Brain microvascular endothelial cell (primary cell): Measurements from ENCODE around the gene SPA17.

Source experiments
- DNase-seq: peaks from one replicate; pipeline ENCODE4 v3.0.0-alpha.2; 2020
- H3K27ac ChIP-seq: fragments of 250-450 bp; sonication (Bioruptor Pico); 2 replicates; pipeline ENCODE4 v1.5.1; 2020; ENCODE audit warnings: mild to moderate bottlenecking, moderate library complexity
- H3K27me3 ChIP-seq: fragments of 250-450 bp; sonication (Bioruptor Pico); replicated peaks from 2 replicates; pipeline ENCODE4 v1.5.1; 2020; ENCODE audit warnings: mild to moderate bottlenecking
- H3K36me3 ChIP-seq: fragments of 250-450 bp; sonication (Bioruptor Pico); replicated peaks from 2 replicates; pipeline ENCODE4 v1.5.1; 2020; ENCODE audit warnings: mild to moderate bottlenecking
- H3K4me3 ChIP-seq: 2 replicates; pipeline ENCODE4 v1.5.1; 2011; ENCODE audit warnings: low read depth, mild to moderate bottlenecking, control low read depth, low read length, moderate library complexity
- CTCF ChIP-seq: IDR thresholded peaks from 2 replicates; pipeline ENCODE4 v1.5.1; 2011; ENCODE audit warnings: low read depth, mild to moderate bottlenecking, moderate library complexity, low read length, control low read depth, inconsistent platforms; ENCODE audit errors: missing control alignments
- in situ Hi-C: cut with HindIII; loops from 2 replicates; pipeline ENCODE4 v1.10.0; 2017; ENCODE audit warnings: low sequenced_read_pairs, low pct_ligation_motif_present

Gene SPA17

GRCh38 chr11:124673333-124674167 lies at the start of gene SPA17, which contains the start of gene SIAE:
Gene SPA17, plus strand, starts transcription at chr11:124673904. Its CDS starts 1,361 bp downstream, at chr11:124675265.
Gene SIAE, minus strand, starts transcription at chr11:124673739. Its CDS starts 31 bp downstream, at chr11:124673708.
- no peak for TF ChIP-seq CTCF
- Histone ChIP-seq H3K4me3 (peak within 1 kb of the TSS; percentile 76), H3K36me3 (no peaks in the 10 kb centered on the region), H3K27ac (peak within 1 kb of the TSS; percentile 79), H3K27me3 (no peaks in the 10 kb centered on the region)
- DNase-seq = peak; percentile 90
- in situ Hi-C loops = no loop called here

DNA sequence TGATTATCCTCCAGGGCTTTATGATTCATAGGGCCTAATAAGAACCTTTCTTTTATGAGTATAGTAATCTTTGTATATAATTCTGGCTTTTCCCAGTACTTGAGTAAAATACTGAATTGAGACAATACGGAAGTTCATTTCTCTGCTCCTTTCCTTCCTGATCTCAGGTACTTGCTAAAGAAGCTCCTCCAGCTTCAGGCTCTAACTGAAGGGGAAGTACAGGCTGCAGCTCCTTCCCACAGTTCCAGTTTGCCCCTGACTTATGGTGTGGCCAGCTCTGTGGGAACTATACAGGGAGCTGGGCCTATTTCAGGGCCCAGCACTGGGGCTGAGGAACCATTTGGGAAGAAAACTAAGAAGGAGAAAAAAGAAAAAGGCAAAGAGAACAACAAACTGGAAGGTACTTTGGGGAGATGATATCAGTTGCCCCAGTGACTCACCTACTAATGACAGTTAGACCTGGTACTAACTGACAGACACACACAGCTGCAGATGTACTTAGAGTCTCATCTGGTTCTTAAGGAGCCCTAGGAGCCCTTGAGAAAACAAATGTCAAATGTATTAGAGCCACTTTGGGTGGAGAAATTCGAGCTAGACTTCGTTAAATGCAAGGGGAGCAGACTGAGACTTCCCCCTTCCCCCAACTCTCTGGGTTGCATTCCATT lies 48.1 kb upstream of the SPA17 start:
- Histone ChIP-seq H3K27me3 (no peaks in the 10 kb centered on the region), H3K27ac (no peak overlapping the region)

DNA sequence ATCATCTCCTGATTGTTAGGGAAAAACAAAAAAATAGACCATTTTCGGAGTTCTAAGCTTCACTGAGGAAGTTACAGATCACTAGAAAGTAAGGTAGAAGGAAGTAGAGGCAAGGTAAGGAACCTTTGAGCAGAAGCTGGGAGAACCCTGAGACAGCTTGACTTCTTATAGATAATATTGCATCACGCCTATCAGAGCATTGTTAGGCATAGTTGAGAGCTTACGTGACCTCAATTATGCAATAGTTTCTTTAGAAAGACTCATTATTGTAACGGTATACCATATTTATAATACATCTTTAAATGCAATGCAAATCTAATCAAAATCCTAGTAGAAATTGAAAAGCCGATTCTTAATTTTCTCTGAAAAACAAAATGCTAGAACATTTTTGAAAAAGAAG lies 46.2 kb upstream of the SPA17 start:
- in situ Hi-C loops = no loop called here
- no peak for TF ChIP-seq CTCF
- Histone ChIP-seq H3K27me3 (no peaks in the 10 kb centered on the region), H3K27ac (no peak overlapping the region), H3K4me3 (no peak overlapping the region), H3K36me3 (peaks cover 51% of the 10 kb centered on the region)
- DNase-seq = no peak

More for the DNA sequence above, 48.1 kb upstream of the SPA17 start:
- DNase-seq = no peak
- no peak overlapping the region for H3K4me3 ChIP-seq
- no peak for TF ChIP-seq CTCF
- in situ Hi-C loops = no loop called here
- H3K36me3 ChIP-seq = peaks cover 32% of the 10 kb centered on the region

DNA sequence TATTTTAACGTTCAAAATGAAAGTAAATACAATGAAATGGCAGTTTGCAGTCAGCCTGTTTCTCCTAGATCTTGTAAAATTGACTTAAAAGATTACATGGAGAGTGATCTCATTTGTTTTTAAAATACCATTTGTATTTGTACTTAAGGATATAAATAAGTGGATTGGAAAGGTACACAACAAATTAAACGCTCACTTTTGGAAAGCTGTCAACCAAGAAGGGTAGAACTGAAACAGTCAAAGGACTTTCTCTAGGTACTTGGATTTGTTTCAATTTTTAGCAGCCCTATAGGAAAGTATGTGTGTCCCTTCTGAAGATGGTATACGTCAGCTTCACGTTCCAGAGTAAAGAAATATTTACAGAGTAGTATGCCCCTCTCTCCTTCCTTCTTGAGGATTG lies 43.7 kb upstream of the SPA17 start:
- no peak overlapping the region for H3K27ac ChIP-seq
- in situ Hi-C loops = no loop called here
- no peak overlapping the region for H3K4me3 ChIP-seq
- H3K27me3 ChIP-seq = no peaks in the 10 kb centered on the region
- no peak for TF ChIP-seq CTCF
- no peak for DNase-seq
- peaks cover 63% of the 10 kb centered on the region for H3K36me3 ChIP-seq

DNA sequence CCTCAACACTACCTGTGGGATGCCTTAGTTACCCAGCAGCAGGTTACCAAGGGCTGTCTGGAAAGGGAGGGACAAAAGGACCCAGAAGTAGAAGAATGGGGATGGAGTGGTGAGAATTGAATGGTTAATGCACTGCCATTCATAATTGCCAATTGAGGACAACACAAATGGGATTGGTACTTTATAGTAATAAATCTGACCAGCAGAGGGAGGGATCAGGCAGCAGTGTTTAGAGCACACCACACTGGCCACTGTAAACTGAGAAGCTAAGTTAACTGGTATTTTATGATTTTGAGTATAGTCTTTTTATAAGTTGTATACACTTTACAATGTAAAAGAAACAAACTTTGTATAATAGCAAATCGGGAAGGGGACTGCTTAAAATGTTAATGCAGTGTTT lies 40.3 kb upstream of the SPA17 start:
- H3K4me3 ChIP-seq = no peak overlapping the region
- peak; percentile 16 for DNase-seq
- peaks cover 65% of the 10 kb centered on the region for H3K36me3 ChIP-seq
- TF ChIP-seq CTCF = peak; percentile 65
- H3K27me3 ChIP-seq = no peaks in the 10 kb centered on the region
- in situ Hi-C loops = no loop called here
- no peak overlapping the region for H3K27ac ChIP-seq
